WTC11 (cell line): ENCODE data around the gene GTF2A1L. TPM values are rescaled to one million over a fixed set of nuclear protein-coding genes. Genes with fewer than 3 reads are reported as not detected.

ENCODE experiments used
- ATAC-seq: fragments of 200-7000 bp; cut with Tn5 transposase; 2 replicates; pipeline ENCODE4 v1.10.0; 2021; ENCODE audit warnings: mild to moderate bottlenecking, moderate library complexity
- CTCF ChIA-PET: fragments of 300-600 bp; sonication (Branson Sonifier 250); formaldehyde crosslinking; loops from one replicate; lab custom pipeline; 2021; ENCODE audit warnings: antibody characterized with exemption; lab: Charles Lee
- POLR2A ChIA-PET: fragments of 350-600 bp; sonication (Branson Sonifier 250); formaldehyde crosslinking; loops from one replicate; lab custom pipeline; 2021; ENCODE audit warnings: antibody characterized with exemption; lab: Charles Lee
- DNase-seq: peaks from one replicate; pipeline ENCODE4 v3.0.0; 2021; ENCODE audit warnings: low spot score
- H3K27ac Mint-ChIP-seq: 2 replicates; pipeline ENCODE4 v1.8.0; 2021; ENCODE audit warnings: mixed read lengths
- H3K27me3 Mint-ChIP-seq: 2 replicates; pipeline ENCODE4 v1.8.0; 2021; ENCODE audit warnings: low read depth, mild to moderate bottlenecking, moderate library complexity, mixed read lengths
- H3K36me3 Mint-ChIP-seq: 2 replicates; pipeline ENCODE4 v1.8.0; 2021; ENCODE audit warnings: mixed read lengths
- H3K4me1 Mint-ChIP-seq: 2 replicates; pipeline ENCODE4 v1.8.0; 2022; ENCODE audit warnings: mixed read lengths
- H3K4me3 Mint-ChIP-seq: 2 replicates; pipeline ENCODE4 v1.8.0; 2021; ENCODE audit warnings: mild to moderate bottlenecking, moderate library complexity, mixed read lengths
- H3K9me3 Mint-ChIP-seq: 2 replicates; pipeline ENCODE4 v1.8.0; 2021; ENCODE audit warnings: mixed read lengths
- AFF4 ChIP-seq: sonication (generic); formaldehyde crosslinking; IDR thresholded peaks from 2 replicates; pipeline ENCODE4 v1.8.1; 2023; ENCODE audit warnings: mild to moderate bottlenecking, missing genetic modification reagents, borderline replicate concordance
- ATF2 ChIP-seq: sonication (generic); formaldehyde crosslinking; IDR thresholded peaks from 2 replicates; pipeline ENCODE4 v1.8.1; 2022; ENCODE audit warnings: low read depth, missing genetic modification reagents, borderline replicate concordance
- EMX1 ChIP-seq: fragments of 250-450 bp; sonication (Bioruptor Pico); IDR thresholded peaks from 2 replicates; pipeline ENCODE4 v1.8.0; 2021; ENCODE audit warnings: mild to moderate bottlenecking
- FOXP4 ChIP-seq: sonication (generic); formaldehyde crosslinking; IDR thresholded peaks from 2 replicates; pipeline ENCODE4 v1.8.0; 2022; ENCODE audit warnings: mild to moderate bottlenecking, missing genetic modification reagents
- GTF2I ChIP-seq: fragments of 250-450 bp; sonication (Bioruptor Pico); conservative IDR thresholded peaks from 2 replicates; pipeline ENCODE4 v1.4.0; 2021; ENCODE audit warnings: mild to moderate bottlenecking
- MLX ChIP-seq: sonication (generic); formaldehyde crosslinking; IDR thresholded peaks from 2 replicates; pipeline ENCODE4 v1.8.1; 2023; ENCODE audit warnings: mild to moderate bottlenecking, missing genetic modification reagents, moderate library complexity
- NR2C2 ChIP-seq: sonication (generic); formaldehyde crosslinking; IDR thresholded peaks from 2 replicates; pipeline ENCODE4 v1.8.0; 2022; ENCODE audit warnings: mild to moderate bottlenecking, missing genetic modification reagents
- NR3C1 ChIP-seq: sonication (generic); formaldehyde crosslinking; conservative IDR thresholded peaks from 2 replicates; pipeline ENCODE4 v1.8.1; 2023; ENCODE audit warnings: low read depth, mild to moderate bottlenecking, missing genetic modification reagents
- PREB ChIP-seq: sonication (generic); formaldehyde crosslinking; IDR thresholded peaks from 2 replicates; pipeline ENCODE4 v1.8.1; 2022; ENCODE audit warnings: mild to moderate bottlenecking, missing genetic modification reagents, moderate library complexity, borderline replicate concordance
- SMAD3 ChIP-seq: sonication (generic); formaldehyde crosslinking; IDR thresholded peaks from 2 replicates; pipeline ENCODE4 v1.8.0; 2022; ENCODE audit warnings: missing genetic modification reagents, mild to moderate bottlenecking, borderline replicate concordance
- SP1 ChIP-seq: sonication (generic); formaldehyde crosslinking; conservative IDR thresholded peaks from 2 replicates; pipeline ENCODE4 v1.8.1; 2022; ENCODE audit warnings: missing genetic modification reagents
- TP53 ChIP-seq: sonication (generic); formaldehyde crosslinking; IDR thresholded peaks from 2 replicates; pipeline ENCODE4 v1.8.1; 2023; ENCODE audit warnings: mild to moderate bottlenecking, missing genetic modification reagents
- USF1 ChIP-seq: sonication (generic); formaldehyde crosslinking; IDR thresholded peaks from 2 replicates; pipeline ENCODE4 v1.8.0; 2022; ENCODE audit warnings: mild to moderate bottlenecking, missing genetic modification reagents
- USF2 ChIP-seq: sonication (generic); formaldehyde crosslinking; IDR thresholded peaks from 2 replicates; pipeline ENCODE4 v1.8.1; 2023; ENCODE audit warnings: mild to moderate bottlenecking, missing genetic modification reagents, moderate library complexity
- ZBTB21 ChIP-seq: sonication (generic); formaldehyde crosslinking; IDR thresholded peaks from 2 replicates; pipeline ENCODE4 v1.8.1; 2023; ENCODE audit warnings: mild to moderate bottlenecking, missing genetic modification reagents, borderline replicate concordance
- ZMAT4 ChIP-seq: fragments of 250-450 bp; sonication (Bioruptor Pico); IDR thresholded peaks from 2 replicates; pipeline ENCODE4 v1.9.0; 2021; ENCODE audit warnings: mild to moderate bottlenecking
- ZNF425 ChIP-seq: fragments of 250-450 bp; sonication (Bioruptor Pico); conservative IDR thresholded peaks from 2 replicates; pipeline ENCODE4 v1.9.0; 2021; ENCODE audit warnings: mild to moderate bottlenecking
- total RNA-seq: library from RNA; stranded (reverse); gene quantifications from 3 replicates; pipeline ENCODE4 v1.2.3, GENCODE V29; 2021

GTF2A1L gene
- total RNA-seq, 1 experiment from 2014 or later = not detected

GRCh38 chr2:48587560-48587959 is 30.1 kb upstream of the GTF2A1L start (continued):
- no peak for TF ChIP-seq TP53 (CRISPR knock-in tag)
- no peak for TF ChIP-seq ZMAT4
- no peak for TF ChIP-seq EMX1 (CRISPR knock-in tag)
- TF ChIP-seq USF2 (CRISPR knock-in tag) = no peak
- no peak for TF ChIP-seq AFF4 (CRISPR knock-in tag)
- TF ChIP-seq NR2C2 (CRISPR knock-in tag) = no peak
- TF ChIP-seq SMAD3 (CRISPR knock-in tag) = no peak
- no peak for TF ChIP-seq GTF2I
- TF ChIP-seq USF1 = no peak
- TF ChIP-seq PREB = no peak
- no peak for TF ChIP-seq ATF2
- TF ChIP-seq FOXP4 (CRISPR knock-in tag) = no peak

GRCh38 chr2:48587961-48588360 is 29.7 kb upstream of the GTF2A1L start:
- POLR2A ChIA-PET = no interaction called here
- DNase-seq (no peak), ATAC-seq (no peak)
- peaks cover 16% of the 10 kb centered on the region for H3K27me3 Mint-ChIP-seq
- H3K36me3 Mint-ChIP-seq = peaks cover 9% of the 10 kb centered on the region; the same call in 1 of the 2 replicates
- no peak overlapping the region for H3K4me3 Mint-ChIP-seq
- peaks cover 37% of the 10 kb centered on the region for H3K4me1 Mint-ChIP-seq
- CTCF ChIA-PET = interaction anchor here (0.7 to 2.7 kb wide), 17 partner anchors 12 to 481 kb away, joined by 3 to 15 read pairs (median 5); no protein-coding TSS in a partner anchor
- no peak overlapping the region for H3K27ac Mint-ChIP-seq
- no peaks in the 10 kb centered on the region for H3K9me3 Mint-ChIP-seq
- TF ChIP-seq ZNF425 (no peak), ZBTB21 (no peak), USF2 (CRISPR knock-in tag) (no peak), SP1 (CRISPR knock-in tag) (no peak), NR3C1 (CRISPR knock-in tag) (no peak), MLX (CRISPR knock-in tag) (no peak), USF1 (no peak)
